Ovary (tissue), 3 donors: ENCODE results near the gene EMC10.

Experiments
- CTCF ChIP-seq, 3 donors: fragments of 450-650 bp in 2 of 3; fragments of 200-600 bp in 1 of 3; IDR thresholded peaks; one replicate each; pipeline versions ENCODE4 v1.5.1 to v1.8.0; 2016 to 2022; ENCODE audit warnings: antibody characterized with exemption in 3 of 3, mild to moderate bottlenecking in 1 of 3
- EP300 ChIP-seq: sonication (generic); formaldehyde crosslinking; IDR thresholded peaks from one replicate; pipeline ENCODE4 v1.6.1; 2017; ENCODE audit warnings: antibody characterized with exemption
- POLR2A ChIP-seq: fragments of 450-650 bp; IDR thresholded peaks from one replicate; pipeline ENCODE4 v1.6.1; 2017; ENCODE audit warnings: antibody characterized with exemption, mild to moderate bottlenecking, moderate library complexity
- donor health status: DM: no; HTN: no; CAD: no.

- TF ChIP-seq POLR2A = no peak
- no peak for TF ChIP-seq CTCF (IDR thresholded peaks at IDR 0.05)
- no peak for TF ChIP-seq EP300
Measured at GRCh38 chr19:50516964-50517703, 40.8 kb downstream of the EMC10 start.
